ENCODE data around the gene EPS15.
"Not testable (repeated sequence)": the region's sequence is repeated elsewhere in the genome, so short reads cannot be mapped to it uniquely, and the experiment has no call there.

EPS15 gene

GRCh38 chr1:51474832-51475620, 44.0 kb downstream of the EPS15 start:
- not testable (repeated sequence) for DNase-seq

- no peak for DNase-seq
These were observed 45.5 kb downstream of the EPS15 start for GRCh38 chr1:51473331-51474115.

GRCh38 chr1:51472359-51472758, 46.7 kb downstream of the EPS15 start:
- DNase-seq, result peak in 1 of 58 donors; percentile 6

GRCh38 chr1:51469518-51469917, 49.5 kb downstream of the EPS15 start:
- DNase-seq, result no peak

DNA sequence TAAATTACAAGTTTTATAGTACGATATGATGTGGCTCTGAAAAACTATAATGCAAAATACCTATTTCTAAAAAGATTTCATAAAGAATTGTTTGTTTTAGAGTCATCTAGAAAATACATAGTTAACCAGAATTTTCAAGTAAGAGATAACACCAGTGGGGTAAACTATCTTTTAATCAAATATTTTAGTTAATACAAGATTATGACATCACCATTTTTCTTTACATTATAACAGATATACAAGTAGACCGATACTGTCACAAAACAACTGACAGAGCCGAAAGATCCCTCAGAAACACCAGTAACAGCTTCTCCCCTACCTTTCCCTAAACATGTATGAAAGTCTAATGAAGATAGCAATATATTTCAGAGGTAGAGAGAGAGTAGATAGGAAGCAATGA, 54.2 kb downstream of the EPS15 start:
- DNase-seq, result no peak

DNA sequence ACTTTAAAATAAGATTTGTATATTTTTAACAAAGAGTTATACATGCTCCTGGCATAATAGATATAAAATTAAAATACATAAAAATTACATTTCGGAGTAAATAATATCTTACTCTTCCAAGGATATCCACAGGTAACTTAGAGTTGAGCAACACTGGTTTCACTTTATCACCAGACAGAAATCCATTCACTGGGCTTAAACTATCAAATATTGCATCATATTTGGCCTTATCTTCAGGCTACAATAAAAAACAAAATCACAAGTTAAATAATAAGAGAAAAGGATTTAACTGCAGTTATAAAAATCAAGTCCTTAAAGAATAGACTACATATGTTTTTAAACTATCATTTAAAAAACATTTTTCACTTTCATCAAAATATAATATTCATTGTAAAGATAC, 55.5 kb downstream of the EPS15 start:
- no peak for DNase-seq

DNA sequence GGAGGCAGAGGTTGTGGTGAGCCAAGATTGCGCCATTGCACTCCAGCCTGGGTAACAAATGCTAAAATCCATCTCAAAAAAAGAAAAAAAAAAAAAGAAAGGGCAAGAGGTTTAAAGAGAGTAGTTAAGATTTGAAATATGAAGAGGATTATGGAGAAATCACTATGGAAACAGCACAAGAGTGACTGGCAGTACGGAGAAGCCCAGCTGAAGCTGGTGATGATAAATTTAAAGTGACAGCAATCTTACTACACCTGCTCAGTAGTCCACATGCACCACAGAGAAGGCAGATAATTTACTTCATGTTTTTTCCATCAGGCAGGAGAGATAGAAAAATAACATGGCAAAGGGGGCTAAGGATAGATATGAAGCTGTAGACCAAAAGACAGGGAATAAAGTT, 56.8 kb downstream of the EPS15 start:
- not testable (repeated sequence) for DNase-seq

GRCh38 chr1:51454554-51454953, 64.5 kb downstream of the EPS15 start:
- DNase-seq, result no peak

- no peak for DNase-seq
These were observed 66.1 kb downstream of the EPS15 start for GRCh38 chr1:51453010-51453409.

DNA sequence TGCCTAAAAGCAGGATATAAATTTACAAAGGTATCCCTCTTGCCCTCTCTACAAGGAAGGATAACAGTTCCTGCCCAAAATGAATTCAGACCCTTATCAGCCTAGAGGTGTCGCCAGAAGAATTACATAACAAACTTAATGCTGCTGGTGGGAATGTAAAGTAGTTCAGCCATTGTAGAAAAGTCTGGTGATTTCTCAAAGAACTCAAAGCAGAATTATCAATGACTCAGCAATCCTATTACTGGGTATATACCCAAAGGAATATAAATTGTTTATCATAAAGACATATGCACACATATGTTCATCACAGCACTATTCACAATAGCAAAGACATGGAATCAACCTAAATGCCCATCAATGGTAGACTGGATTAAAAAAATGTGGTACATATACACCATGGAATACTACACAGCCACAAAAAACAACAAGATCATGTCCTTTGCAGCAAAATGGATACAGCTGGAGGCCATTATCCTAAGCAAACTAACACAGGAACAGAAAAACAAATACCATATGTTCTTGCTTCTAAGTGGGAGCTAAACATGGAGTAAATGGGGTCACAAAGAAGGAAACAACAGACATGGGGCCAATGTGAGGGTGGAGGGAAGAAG, 70.1 kb downstream of the EPS15 start:
- not testable (repeated sequence) for DNase-seq

GRCh38 chr1:51445351-51446090, 73.5 kb downstream of the EPS15 start:
- DNase-seq, result peak in 1 of 58 donors; percentile 3

GRCh38 chr1:51444534-51445192, 74.4 kb downstream of the EPS15 start:
- DNase-seq, result no peak

DNA sequence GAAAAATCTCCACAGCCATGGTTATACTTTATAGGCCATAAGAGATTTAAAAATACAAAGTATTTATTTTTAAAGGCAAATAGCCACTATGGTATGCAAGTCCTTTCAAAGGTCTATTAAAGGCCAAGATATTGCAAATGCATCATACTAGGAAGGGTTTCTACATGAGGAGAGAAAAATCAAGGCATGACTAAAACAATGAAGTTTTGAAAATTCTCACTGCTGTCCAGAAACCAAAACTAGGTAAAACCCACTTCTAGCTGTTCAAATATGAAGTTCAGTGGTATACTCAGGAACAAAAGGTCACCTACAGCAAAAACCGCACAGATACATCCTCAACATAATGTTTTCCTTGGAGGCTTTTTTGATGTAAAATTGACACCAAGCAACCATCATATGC, 75.0 kb downstream of the EPS15 start:
- DNase-seq, result no peak

- no peak for DNase-seq
These were observed 75.5 kb downstream of the EPS15 start for GRCh38 chr1:51443555-51443954.

GRCh38 chr1:51442616-51443015, 76.5 kb downstream of the EPS15 start:
- DNase-seq, result no peak

GRCh38 chr1:51442198-51442597, 76.9 kb downstream of the EPS15 start:
- DNase-seq, result no peak

DNA sequence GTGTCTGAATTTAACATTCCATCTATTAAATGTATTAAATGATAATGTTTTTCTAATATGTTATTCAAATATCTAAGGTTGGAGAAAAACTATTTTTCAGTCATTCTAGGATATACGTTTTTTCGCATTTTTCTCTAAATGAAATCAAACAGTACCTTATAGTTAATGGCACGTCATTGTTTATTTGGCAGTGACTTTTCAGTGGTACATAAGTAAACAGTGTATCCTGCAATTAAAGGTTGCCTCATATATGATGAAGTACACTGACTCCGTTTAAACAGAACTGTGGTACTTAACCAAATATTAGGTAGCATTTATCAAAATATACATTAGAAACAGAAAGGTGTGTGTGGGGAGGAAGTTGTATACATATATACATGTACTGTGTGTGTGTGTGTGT, 79.2 kb downstream of the EPS15 start:
- DNase-seq, result no peak

- no peak for DNase-seq
These were observed 80.0 kb downstream of the EPS15 start for GRCh38 chr1:51439053-51439452.

GRCh38 chr1:51437391-51437790, 81.7 kb downstream of the EPS15 start:
- not testable (repeated sequence) for DNase-seq

GRCh38 chr1:51435878-51436277, 83.2 kb downstream of the EPS15 start:
- DNase-seq, result no peak

DNA sequence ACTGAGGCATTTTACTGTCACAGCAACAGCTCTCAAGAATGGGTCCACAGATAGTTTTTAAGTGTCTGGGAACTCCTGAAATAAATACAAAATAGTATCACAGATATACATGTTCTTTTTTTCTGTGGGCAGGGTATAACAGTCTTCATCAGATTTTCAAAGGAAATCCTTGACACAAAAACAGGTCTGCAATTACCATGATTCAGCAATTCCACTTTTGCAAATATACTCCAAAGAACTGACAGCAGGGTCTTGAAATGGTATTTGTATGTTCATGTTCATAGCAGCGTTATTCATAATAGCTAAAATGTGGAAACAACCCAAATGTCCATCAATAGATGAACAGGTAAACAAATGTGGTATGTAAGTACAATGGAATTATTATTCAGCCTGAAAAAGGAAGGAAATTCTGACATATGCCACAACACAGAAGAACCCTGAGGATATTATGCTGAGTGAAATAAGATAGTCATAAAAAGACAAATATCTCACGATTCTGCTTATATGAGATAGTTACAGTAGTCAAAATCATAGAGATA, 85.0 kb downstream of the EPS15 start:
- no peak for DNase-seq
